Measurements from ENCODE around the gene VWA3B. TPM values are rescaled to one million over a fixed set of nuclear protein-coding genes. Genes with fewer than 3 reads are reported as not detected.
"Not testable (repeated sequence)": the region's sequence is repeated elsewhere in the genome, so short reads cannot be mapped to it uniquely, and the experiment has no call there.

VWA3B gene
- polyA plus RNA-seq, 1 experiment = not detected

GRCh38 chr2:98039085-98039756 lies 47.7 kb upstream of the VWA3B start:
- ChIA-PET CTCF (no interaction called here), POLR2A (no interaction called here)
- H3K4me3 ChIP-seq (ENCODE audit: low read depth, low read length) = no peak overlapping the region
- DNase-seq (ENCODE audit: low read depth, low spot score) = no peak
- TF ChIP-seq CTCF (IDR thresholded peaks at IDR 0.05; ENCODE audit: low read depth, low read length) = no peak
- H3K27me3 ChIP-seq (ENCODE audit: control insufficient read depth, insufficient read depth, low read length) = peaks cover 11% of the 10 kb centered on the region
- no peak overlapping the region for H3K27ac ChIP-seq (ENCODE audit: low read depth, low read length)
- no peaks in the 10 kb centered on the region for H3K9me3 ChIP-seq (ENCODE audit: control insufficient read depth, insufficient read depth, low read length)

GRCh38 chr2:98040331-98040939 lies 46.5 kb upstream of the VWA3B start:
- H3K9me3 ChIP-seq (ENCODE audit: control insufficient read depth, insufficient read depth, low read length) = no peaks in the 10 kb centered on the region
- DNase-seq (ENCODE audit: low read depth, low spot score) = no peak
- no peak for TF ChIP-seq CTCF (IDR thresholded peaks at IDR 0.05; ENCODE audit: low read depth, low read length)
- H3K27me3 ChIP-seq (ENCODE audit: control insufficient read depth, insufficient read depth, low read length) = peaks cover 11% of the 10 kb centered on the region
- H3K27ac ChIP-seq (ENCODE audit: low read depth, low read length) = no peak overlapping the region
- CTCF ChIA-PET = no interaction called here
- H3K4me3 ChIP-seq (ENCODE audit: low read depth, low read length) = no peak overlapping the region
- POLR2A ChIA-PET = no interaction called here

- H3K4me3 ChIP-seq (ENCODE audit: low read depth, low read length) = no peak overlapping the region
- DNase-seq (ENCODE audit: low read depth, low spot score) = no peak
- ChIA-PET CTCF (no interaction called here), POLR2A (no interaction called here)
- H3K27ac ChIP-seq (ENCODE audit: low read depth, low read length) = no peak overlapping the region
- no peaks in the 10 kb centered on the region for H3K27me3 ChIP-seq (ENCODE audit: control insufficient read depth, insufficient read depth, low read length)
- H3K9me3 ChIP-seq (ENCODE audit: control insufficient read depth, insufficient read depth, low read length) = no peaks in the 10 kb centered on the region
- TF ChIP-seq CTCF (IDR thresholded peaks at IDR 0.05; ENCODE audit: low read depth, low read length) = no peak
Observed at GRCh38 chr2:98043101-98043500, 43.9 kb upstream of the VWA3B start.

GRCh38 chr2:98044730-98045129 lies 42.2 kb upstream of the VWA3B start:
- H3K4me3 ChIP-seq (ENCODE audit: low read depth, low read length); H3K9me3 ChIP-seq (ENCODE audit: control insufficient read depth, insufficient read depth, low read length); H3K27me3 ChIP-seq (ENCODE audit: control insufficient read depth, insufficient read depth, low read length); H3K27ac ChIP-seq (ENCODE audit: low read depth, low read length); CTCF ChIA-PET; DNase-seq (ENCODE audit: low read depth, low spot score); POLR2A ChIA-PET: not testable (repeated sequence)

GRCh38 chr2:98050070-98050469 lies 36.9 kb upstream of the VWA3B start:
- DNase-seq (ENCODE audit: low read depth, low spot score) = no peak
- TF ChIP-seq CTCF (IDR thresholded peaks at IDR 0.05; ENCODE audit: low read depth, low read length) = no peak
- CTCF ChIA-PET = no interaction called here
- Histone ChIP-seq H3K27ac (ENCODE audit: low read depth, low read length) (no peak overlapping the region), H3K4me3 (ENCODE audit: low read depth, low read length) (no peak overlapping the region), H3K9me3 (ENCODE audit: control insufficient read depth, insufficient read depth, low read length) (no peaks in the 10 kb centered on the region), H3K27me3 (ENCODE audit: control insufficient read depth, insufficient read depth, low read length) (peaks cover 7% of the 10 kb centered on the region)
- POLR2A ChIA-PET = no interaction called here

All from AG04450 (cell line).